ENCODE measurements around the gene PANX2. TPM values are rescaled to one million over a fixed set of nuclear protein-coding genes. Genes with fewer than 3 reads are reported as not detected.
"Not testable (repeated sequence)": the region's sequence is repeated elsewhere in the genome, so short reads cannot be mapped to it uniquely, and the experiment has no call there.

PANX2 gene
- total and polyA plus RNA-seq, 7 donors = 0.17 to 3.0 (median 0.36) TPM; not detected in 2

- intact Hi-C loops (cut with DNase I) = loop anchor here (5.0 to 10.0 kb wide), 2 partner anchors 271 to 418 kb away; no protein-coding TSS in a partner anchor
- Histone ChIP-seq H3K4me3 (no peak overlapping the region), H3K27ac (no peak overlapping the region), H3K4me1 (peaks cover 0 to 41% (median 31%) of the 10 kb centered on the region in 4 donors), H3K9me3 (no peaks in the 10 kb centered on the region), H3K27me3 (no peaks in the 10 kb centered on the region), H3K36me3 (peaks cover 0 to 39% (median 11%) of the 10 kb centered on the region in 4 donors)
- no peak for DNase-seq
- TF ChIP-seq CTCF (IDR thresholded peaks at IDR 0.05) (no peak), EP300 (IDR thresholded peaks at IDR 0.05) (no peak), POLR2AphosphoS5 (IDR thresholded peaks at IDR 0.05) (no peak), POLR2A (IDR thresholded peaks at IDR 0.05) (no peak)
- 98 to 100% methylated on average over 1 of the region's 1 CpG for WGBS, 2 donors
These were observed 32.8 kb downstream of the PANX2 start for GRCh38 chr22:50203288-50203687.

- Histone ChIP-seq H3K27ac (no peak overlapping the region), H3K27me3 (no peaks in the 10 kb centered on the region), H3K4me1 (peaks cover 0 to 42% (median 31%) of the 10 kb centered on the region in 4 donors), H3K9me3 (no peaks in the 10 kb centered on the region), H3K36me3 (peaks cover 0 to 48% (median 13%) of the 10 kb centered on the region in 4 donors), H3K4me3 (no peak overlapping the region)
- WGBS, 2 donors = 91 to 95% methylated on average over 7 of the region's 7 CpGs
- TF ChIP-seq POLR2AphosphoS5 (IDR thresholded peaks at IDR 0.05) = no peak
- TF ChIP-seq POLR2A (IDR thresholded peaks at IDR 0.05) = no peak
- TF ChIP-seq CTCF (IDR thresholded peaks at IDR 0.05) = no peak
- no peak for TF ChIP-seq EP300 (IDR thresholded peaks at IDR 0.05)
- intact Hi-C loops (cut with DNase I) = loop anchor here (5.0 to 10.0 kb wide), 2 partner anchors 272 to 420 kb away; no protein-coding TSS in a partner anchor
- no peak for DNase-seq
These were observed 34.0 kb downstream of the PANX2 start for GRCh38 chr22:50204571-50204970.

- Histone ChIP-seq H3K36me3 (peaks cover 0 to 48% (median 13%) of the 10 kb centered on the region in 4 donors), H3K4me1 (peaks cover 0 to 42% (median 29%) of the 10 kb centered on the region in 4 donors)
- not testable (repeated sequence) for H3K27me3 ChIP-seq, H3K4me3 ChIP-seq, H3K27ac ChIP-seq, DNase-seq, H3K9me3 ChIP-seq
- WGBS, 2 donors = 92 to 93% methylated on average over 9 of the region's 9 CpGs
- intact Hi-C loops (cut with DNase I) = loop anchor here (5.0 to 10.0 kb wide), 2 partner anchors 273 to 420 kb away; no protein-coding TSS in a partner anchor
These were observed 34.5 kb downstream of the PANX2 start for GRCh38 chr22:50204998-50205397.

GRCh38 chr22:50205781-50206569 lies 35.4 kb downstream of the PANX2 start:
- no peak overlapping the region for H3K27ac ChIP-seq
- no peaks in the 10 kb centered on the region for H3K9me3 ChIP-seq
- H3K4me3 ChIP-seq = no peak overlapping the region
- intact Hi-C loops (cut with DNase I) = loop anchor here (10.0 kb wide), 1 partner anchor 421 kb away; no protein-coding TSS in a partner anchor
- H3K36me3 ChIP-seq = peaks cover 4 to 58% (median 21%) of the 10 kb centered on the region in 4 donors
- no peaks in the 10 kb centered on the region for H3K27me3 ChIP-seq
- TF ChIP-seq POLR2AphosphoS5 (IDR thresholded peaks at IDR 0.05) (no peak), POLR2A (IDR thresholded peaks at IDR 0.05) (no peak), EP300 (IDR thresholded peaks at IDR 0.05) (no peak), CTCF (IDR thresholded peaks at IDR 0.05) (no peak)
- no peak for DNase-seq
- H3K4me1 ChIP-seq = peaks cover 0 to 40% (median 27%) of the 10 kb centered on the region in 4 donors
- WGBS, 2 donors = 94 to 95% methylated on average over 45 of the region's 45 CpGs

- H3K27ac ChIP-seq = peak overlapping the region in 1 of 4 donors; percentile 17
- peak; percentile 82 for DNase-seq
- intact Hi-C loops (cut with DNase I) = loop anchor here (10.0 kb wide), 1 partner anchor 422 kb away; no protein-coding TSS in a partner anchor
These were observed 36.1 kb downstream of the PANX2 start for GRCh38 chr22:50206599-50206998.

More at GRCh38 chr22:50206599-50206998, 36.1 kb downstream of the PANX2 start:
- H3K27me3 ChIP-seq = no peaks in the 10 kb centered on the region
- TF ChIP-seq EP300 (IDR thresholded peaks at IDR 0.05) = no peak
- no peak for TF ChIP-seq CTCF (IDR thresholded peaks at IDR 0.05)
- no peak for TF ChIP-seq POLR2AphosphoS5 (IDR thresholded peaks at IDR 0.05)
- no peak for TF ChIP-seq POLR2A (IDR thresholded peaks at IDR 0.05)
- H3K4me1 ChIP-seq = peaks cover 0 to 37% (median 24%) of the 10 kb centered on the region in 4 donors
- H3K4me3 ChIP-seq = no peak overlapping the region
- no peaks in the 10 kb centered on the region for H3K9me3 ChIP-seq
- WGBS, 2 donors = 51 to 62% methylated on average over 10 of the region's 10 CpGs
- H3K36me3 ChIP-seq = peaks cover 4 to 64% (median 23%) of the 10 kb centered on the region in 4 donors

Data from sigmoid colon (tissue), 7 donors.